Measurements from ENCODE around the gene UGT1A3.

DNA sequence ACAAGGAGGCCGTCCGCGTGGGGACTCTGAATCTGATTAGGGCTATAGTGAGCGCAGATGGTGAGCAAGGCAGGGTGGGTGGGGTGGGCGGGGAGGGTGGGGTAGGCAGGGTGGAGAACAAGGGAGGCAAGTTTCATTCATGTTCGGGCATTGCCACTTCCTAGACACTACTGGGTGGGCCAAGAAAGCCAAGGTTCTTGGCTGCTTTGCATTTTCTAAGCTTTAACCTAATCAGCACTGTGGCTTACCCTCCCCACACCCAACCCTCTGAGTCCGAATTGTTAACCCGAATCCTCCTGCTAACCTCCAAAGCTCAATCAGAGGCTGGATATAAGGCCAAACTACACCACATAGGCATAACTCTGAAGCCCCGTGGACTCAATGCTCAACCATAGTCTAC lies 67.4 kb downstream of the UGT1A3 start:
- TF ChIP-seq NFRKB (IDR thresholded peaks at IDR 0.05) = no peak
- no peak for TF ChIP-seq BHLHE40 (IDR thresholded peaks at IDR 0.05; ENCODE audit: borderline replicate concordance)
- no peak for TF ChIP-seq HDGF (IDR thresholded peaks at IDR 0.05; ENCODE audit: borderline replicate concordance)
- TF ChIP-seq LEF1 (IDR thresholded peaks at IDR 0.05; ENCODE audit: borderline replicate concordance) = no peak
- no peak for TF ChIP-seq FOXK2 (IDR thresholded peaks at IDR 0.05)
- no peak for TF ChIP-seq ELF4 (IDR thresholded peaks at IDR 0.05)
- no peak for TF ChIP-seq SUZ12 (IDR thresholded peaks at IDR 0.05)
- no peak for TF ChIP-seq FOXM1 (IDR thresholded peaks at IDR 0.05; ENCODE audit: borderline replicate concordance)
- no peak for TF ChIP-seq TARDBP (IDR thresholded peaks at IDR 0.05)
- no peak for TF ChIP-seq ZNF384 (IDR thresholded peaks at IDR 0.05)

All from HEK293T (cell line).